Measurements from ENCODE around the gene KLF4.

The KLF4 gene

DNA sequence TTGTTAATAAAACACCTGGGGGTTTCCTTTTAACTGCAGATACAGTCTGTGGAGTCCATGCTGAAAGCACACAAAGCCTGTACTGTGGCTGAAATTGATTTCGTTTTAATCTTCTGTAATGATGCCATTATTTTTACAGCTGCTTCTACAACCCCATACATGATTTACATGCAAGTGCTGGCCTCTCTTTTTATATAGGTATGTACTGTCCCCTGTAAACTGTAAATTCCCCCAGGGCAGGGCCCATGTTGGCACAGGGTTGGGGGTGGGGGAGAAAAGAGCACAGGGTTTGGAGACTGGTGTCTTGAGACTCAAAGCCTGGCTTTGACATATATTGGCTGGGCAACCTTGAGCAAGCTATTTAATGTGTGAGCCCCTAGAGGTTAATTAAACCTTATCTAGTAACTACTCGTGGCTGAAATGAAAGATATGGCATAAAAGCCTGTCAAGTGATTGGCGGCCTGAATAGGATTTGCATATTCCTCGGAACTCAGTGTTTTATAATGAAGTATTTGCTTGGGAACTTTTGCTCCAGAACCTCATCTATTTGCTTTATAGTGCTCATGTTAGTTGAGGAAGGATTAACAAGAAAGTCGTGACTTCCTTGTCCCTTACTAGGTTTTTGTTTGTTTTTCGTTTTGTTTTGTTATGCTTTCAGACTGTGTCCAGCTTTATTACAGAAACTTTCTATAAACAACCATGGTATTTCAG lies 34.0 kb downstream of the KLF4 start:
- TF ChIP-seq, protein P1, sequence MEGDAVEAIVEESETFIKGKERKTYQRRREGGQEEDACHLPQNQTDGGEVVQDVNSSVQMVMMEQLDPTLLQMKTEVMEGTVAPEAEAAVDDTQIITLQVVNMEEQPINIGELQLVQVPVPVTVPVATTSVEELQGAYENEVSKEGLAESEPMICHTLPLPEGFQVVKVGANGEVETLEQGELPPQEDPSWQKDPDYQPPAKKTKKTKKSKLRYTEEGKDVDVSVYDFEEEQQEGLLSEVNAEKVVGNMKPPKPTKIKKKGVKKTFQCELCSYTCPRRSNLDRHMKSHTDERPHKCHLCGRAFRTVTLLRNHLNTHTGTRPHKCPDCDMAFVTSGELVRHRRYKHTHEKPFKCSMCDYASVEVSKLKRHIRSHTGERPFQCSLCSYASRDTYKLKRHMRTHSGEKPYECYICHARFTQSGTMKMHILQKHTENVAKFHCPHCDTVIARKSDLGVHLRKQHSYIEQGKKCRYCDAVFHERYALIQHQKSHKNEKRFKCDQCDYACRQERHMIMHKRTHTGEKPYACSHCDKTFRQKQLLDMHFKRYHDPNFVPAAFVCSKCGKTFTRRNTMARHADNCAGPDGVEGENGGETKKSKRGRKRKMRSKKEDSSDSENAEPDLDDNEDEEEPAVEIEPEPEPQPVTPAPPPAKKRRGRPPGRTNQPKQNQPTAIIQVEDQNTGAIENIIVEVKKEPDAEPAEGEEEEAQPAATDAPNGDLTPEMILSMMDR (IDR thresholded peaks at IDR 0.05) = no peak

DNA sequence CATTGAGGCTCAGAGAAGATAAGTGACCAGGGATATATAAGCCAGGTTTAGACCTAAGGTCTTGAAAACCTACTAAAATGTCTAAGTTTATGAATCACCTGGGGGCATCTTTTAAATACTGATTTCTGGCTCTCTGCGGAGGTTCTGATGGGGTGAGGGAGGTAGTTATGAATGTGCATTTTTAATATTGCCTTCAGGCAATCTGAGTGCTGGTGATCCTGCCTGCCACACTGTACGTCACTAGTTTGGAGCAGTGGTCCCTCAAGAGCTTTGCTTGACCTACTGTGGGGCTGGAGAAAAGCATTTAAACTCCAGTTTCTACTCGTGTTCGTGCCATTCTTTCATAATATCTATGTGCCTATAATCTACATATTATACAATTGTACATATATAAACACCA lies 36.1 kb downstream of the KLF4 start:
- TF ChIP-seq, protein P1 (IDR thresholded peaks at IDR 0.05) = no peak

DNA sequence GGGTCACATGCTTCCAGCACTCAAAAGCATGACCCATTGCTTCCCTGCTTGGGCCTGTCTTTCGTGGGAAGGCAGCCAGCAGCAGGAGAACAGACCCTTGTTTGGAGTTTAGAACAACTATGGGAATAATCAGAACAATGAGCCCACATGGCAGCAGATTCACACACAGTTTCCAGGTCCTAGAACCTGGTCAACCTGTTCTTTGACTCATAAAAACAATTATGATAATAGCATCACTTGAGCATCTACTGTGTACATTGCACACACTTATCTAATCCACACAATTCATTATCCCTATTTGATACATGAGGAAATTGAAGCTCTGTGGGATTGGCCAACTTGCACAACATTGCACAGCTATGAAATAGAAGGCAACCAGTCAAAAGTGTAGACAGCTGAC lies 41.7 kb downstream of the KLF4 start:
- TF ChIP-seq, protein P1 (IDR thresholded peaks at IDR 0.05) = no peak

DNA sequence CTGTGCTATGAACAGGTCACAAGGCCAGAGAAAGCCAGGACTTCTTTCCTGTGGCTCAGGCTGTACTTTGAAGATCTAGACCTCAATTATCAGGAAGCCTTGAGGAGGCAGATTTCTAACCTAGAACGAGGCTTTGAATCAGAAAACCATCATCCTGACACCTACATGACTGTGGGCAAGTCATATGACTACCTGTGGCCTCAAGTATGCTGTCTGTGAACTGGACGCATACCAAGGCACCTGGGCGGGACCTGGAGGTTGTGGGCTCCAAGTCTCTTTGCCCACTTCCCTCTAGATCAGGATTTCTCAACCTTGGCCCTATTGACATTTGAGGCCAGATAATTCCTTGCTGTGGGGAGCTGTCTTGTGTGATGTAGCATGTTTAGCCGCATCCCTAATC lies 42.5 kb downstream of the KLF4 start:
- TF ChIP-seq, protein P1 (IDR thresholded peaks at IDR 0.05) = no peak

DNA sequence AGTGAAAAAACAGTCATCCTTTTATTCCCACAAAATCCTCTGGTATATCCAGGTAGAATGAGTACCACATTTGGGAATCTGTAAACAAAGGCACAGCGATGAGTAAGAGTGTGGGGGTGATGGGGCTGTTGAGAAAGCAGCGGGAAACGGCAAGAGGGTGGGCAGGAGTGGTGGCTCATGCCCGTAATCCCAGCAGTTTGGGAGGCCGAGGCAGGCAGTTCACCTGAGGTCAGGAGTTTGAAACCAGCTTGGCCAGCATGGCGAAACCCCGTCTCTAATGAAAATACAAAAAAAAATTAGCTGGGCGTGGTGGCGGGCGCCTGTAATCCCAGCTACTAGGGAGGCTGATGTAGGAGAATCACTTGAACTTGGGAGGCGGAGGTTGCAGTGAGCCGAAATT lies 43.1 kb downstream of the KLF4 start:
- TF ChIP-seq, protein P1 (IDR thresholded peaks at IDR 0.05) = no peak

DNA sequence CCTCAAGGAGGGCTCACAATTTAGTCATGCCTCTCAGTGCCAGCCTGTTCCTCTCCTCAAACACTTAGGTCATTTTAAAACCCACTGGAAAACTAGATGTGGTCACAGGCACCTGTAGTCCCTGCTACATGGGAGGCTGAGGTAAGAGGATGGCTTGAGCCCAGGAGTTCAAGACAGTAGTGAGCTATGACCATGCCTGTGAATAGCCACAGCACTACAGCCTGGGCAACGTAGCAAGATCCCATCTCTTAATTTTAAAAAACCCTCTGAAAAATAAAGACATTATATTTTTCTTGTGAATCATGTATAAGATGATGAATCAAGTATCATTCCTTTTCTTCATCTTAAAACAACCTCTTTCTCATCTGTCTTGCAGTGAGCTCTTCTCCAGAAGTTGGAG lies 45.8 kb downstream of the KLF4 start:
- TF ChIP-seq, protein P1 (IDR thresholded peaks at IDR 0.05) = no peak

DNA sequence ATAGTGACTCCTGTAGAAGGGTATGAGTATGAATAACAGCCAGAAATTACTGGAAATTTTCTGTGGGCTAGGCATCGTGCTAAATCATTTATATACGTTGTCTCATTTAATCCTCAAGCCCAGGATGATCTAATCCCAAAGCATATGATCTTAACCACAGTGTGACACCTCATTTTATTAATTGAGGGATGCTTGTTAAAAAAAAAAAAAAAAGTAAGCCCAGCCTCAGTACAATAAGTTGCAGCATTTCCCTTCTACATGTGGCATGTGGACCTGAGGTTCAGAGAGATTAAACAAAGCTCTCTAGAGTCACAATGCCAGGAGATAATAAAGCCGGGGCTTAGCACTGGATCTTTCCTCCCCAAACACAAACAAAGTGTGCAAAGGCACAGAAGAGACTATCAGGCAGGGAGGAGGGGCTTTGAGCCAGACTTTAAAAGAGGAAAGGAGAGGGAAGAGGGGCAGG lies 49.5 kb downstream of the KLF4 start:
- TF ChIP-seq, protein P1 (IDR thresholded peaks at IDR 0.05) = no peak
